BJ (cell line): ENCODE measurements around the gene C9orf72. TPM values are rescaled to one million over a fixed set of nuclear protein-coding genes. Genes with fewer than 3 reads are reported as not detected.

ENCODE experiments used
- CTCF ChIA-PET: fragments of 350-600 bp; formaldehyde crosslinking; extraction: SDS; loops from one replicate; lab custom pipeline; 2021; ENCODE audit warnings: antibody characterized with exemption, inconsistent platforms; lab: Yijun Ruan, JAX
- POLR2A ChIA-PET: fragments of 300-600 bp; sonication (Branson Sonifier 250); formaldehyde crosslinking; extraction: SDS; loops from one replicate; lab custom pipeline; 2021; ENCODE audit warnings: antibody characterized with exemption; lab: Charles Lee
- DNase-seq: peaks from one replicate; pipeline ENCODE4 v3.0.0-alpha.2; 2011; ENCODE audit warnings: low read depth
- H3K27me3 ChIP-seq: 2 replicates; pipeline ENCODE4 v1.6.0; 2011; ENCODE audit warnings: low read length; ENCODE audit not compliant: control insufficient read depth, insufficient read depth
- H3K36me3 ChIP-seq: 2 replicates; pipeline ENCODE4 v1.5.1; 2011; ENCODE audit warnings: low read length; ENCODE audit not compliant: control insufficient read depth, insufficient read depth
- H3K4me3 ChIP-seq: 2 replicates; pipeline ENCODE4 v1.5.1; 2011; ENCODE audit warnings: low read depth, mild to moderate bottlenecking, control low read depth, low read length
- polyA plus RNA-seq: library from polyadenylated mRNA; depleted of rRNA; stranded (reverse); fragments of >200 nt; gene quantifications from 2 replicates; pipeline ENCODE4 v1.2.3, GENCODE V29; 2011
- TF ChIP-seq, protein P1 (sequence below): IDR thresholded peaks from 2 replicates; pipeline ENCODE4 v1.5.1; 2011; ENCODE audit warnings: low read depth, mild to moderate bottlenecking, control low read depth, inconsistent platforms, low read length, moderate library complexity; ENCODE audit not compliant: insufficient read depth

The C9orf72 gene
- polyA plus RNA-seq, 1 experiment = 1.3 TPM

DNA sequence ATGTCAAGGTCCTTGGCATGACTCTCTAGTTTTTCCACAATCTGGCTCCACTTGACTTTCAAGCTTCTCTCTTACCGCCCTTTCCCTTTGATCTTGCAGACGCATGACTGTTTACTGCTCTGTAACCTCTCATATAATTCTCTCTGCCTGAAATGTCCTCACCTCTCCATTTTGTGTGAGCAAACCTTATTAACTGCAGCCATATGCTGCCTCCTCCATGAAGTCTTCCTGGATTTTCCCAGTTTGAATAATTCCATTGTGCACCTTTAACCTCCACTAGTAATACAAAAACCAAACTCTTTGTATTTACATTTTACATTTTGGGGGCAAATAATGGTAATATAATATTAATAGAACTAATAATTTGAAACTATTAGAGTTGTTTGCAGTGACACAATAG is 9.5 kb upstream of the C9orf72 start:
- Histone ChIP-seq H3K4me3 (no peak overlapping the region), H3K36me3 (no peaks in the 10 kb centered on the region), H3K27me3 (no peaks in the 10 kb centered on the region)
- ChIA-PET POLR2A (no interaction called here), CTCF (interaction anchor here (0.6 to 0.7 kb wide), 2 partner anchors 107 to 215 kb away, joined by 3 read pairs; no protein-coding TSS in a partner anchor)
- no peak for DNase-seq
- TF ChIP-seq, protein P1, sequence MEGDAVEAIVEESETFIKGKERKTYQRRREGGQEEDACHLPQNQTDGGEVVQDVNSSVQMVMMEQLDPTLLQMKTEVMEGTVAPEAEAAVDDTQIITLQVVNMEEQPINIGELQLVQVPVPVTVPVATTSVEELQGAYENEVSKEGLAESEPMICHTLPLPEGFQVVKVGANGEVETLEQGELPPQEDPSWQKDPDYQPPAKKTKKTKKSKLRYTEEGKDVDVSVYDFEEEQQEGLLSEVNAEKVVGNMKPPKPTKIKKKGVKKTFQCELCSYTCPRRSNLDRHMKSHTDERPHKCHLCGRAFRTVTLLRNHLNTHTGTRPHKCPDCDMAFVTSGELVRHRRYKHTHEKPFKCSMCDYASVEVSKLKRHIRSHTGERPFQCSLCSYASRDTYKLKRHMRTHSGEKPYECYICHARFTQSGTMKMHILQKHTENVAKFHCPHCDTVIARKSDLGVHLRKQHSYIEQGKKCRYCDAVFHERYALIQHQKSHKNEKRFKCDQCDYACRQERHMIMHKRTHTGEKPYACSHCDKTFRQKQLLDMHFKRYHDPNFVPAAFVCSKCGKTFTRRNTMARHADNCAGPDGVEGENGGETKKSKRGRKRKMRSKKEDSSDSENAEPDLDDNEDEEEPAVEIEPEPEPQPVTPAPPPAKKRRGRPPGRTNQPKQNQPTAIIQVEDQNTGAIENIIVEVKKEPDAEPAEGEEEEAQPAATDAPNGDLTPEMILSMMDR = no peak

GRCh38 chr9:27581826-27582225 is 8.5 kb upstream of the C9orf72 start:
- H3K4me3 ChIP-seq = no peak overlapping the region
- H3K27me3 ChIP-seq = no peaks in the 10 kb centered on the region
- ChIA-PET CTCF (interaction anchor here (0.7 kb wide), 1 partner anchor 11 kb away, joined by 3 read pairs; no protein-coding TSS in a partner anchor), POLR2A (no interaction called here)
- TF ChIP-seq, protein P1 = no peak
- no peaks in the 10 kb centered on the region for H3K36me3 ChIP-seq
- DNase-seq = no peak

GRCh38 chr9:27573634-27574590 is 631 bp upstream of the C9orf72 start:
- H3K27me3 ChIP-seq = no peaks in the 10 kb centered on the region
- H3K36me3 ChIP-seq = no peaks in the 10 kb centered on the region
- ChIA-PET POLR2A (interaction anchor here (0.6 to 1.0 kb wide), 2 partner anchors 19 to 25 kb away, joined by 3 to 4 read pairs; no protein-coding TSS in a partner anchor), CTCF (no interaction called here)
- peak overlapping the region; percentile 52 for H3K4me3 ChIP-seq
- DNase-seq = peak; percentile 85
- TF ChIP-seq, protein P1 = no peak

DNA sequence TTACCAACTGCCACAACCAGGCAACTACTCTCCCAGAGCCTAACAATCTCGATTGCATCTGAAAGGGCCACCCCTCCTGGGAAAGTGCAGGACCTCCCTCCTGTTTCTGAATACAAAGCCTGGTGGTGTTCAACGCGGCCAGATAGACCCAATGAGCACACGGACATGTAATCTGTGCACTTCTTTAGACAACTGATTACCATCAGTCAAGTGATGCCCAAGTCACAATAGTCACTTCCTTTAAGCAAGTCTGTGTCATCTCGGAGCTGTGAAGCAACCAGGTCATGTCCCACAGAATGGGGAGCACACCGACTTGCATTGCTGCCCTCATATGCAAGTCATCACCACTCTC is 739 bp downstream of the C9orf72 start:
- no peak for DNase-seq
- Histone ChIP-seq H3K4me3 (peak overlapping the region; percentile 52), H3K36me3 (no peaks in the 10 kb centered on the region), H3K27me3 (no peaks in the 10 kb centered on the region)
- ChIA-PET POLR2A (no interaction called here), CTCF (interaction anchor here (0.6 kb wide), 1 partner anchor 472 kb away, joined by 4 read pairs; no protein-coding TSS in a partner anchor)
- TF ChIP-seq, protein P1 = no peak

DNA sequence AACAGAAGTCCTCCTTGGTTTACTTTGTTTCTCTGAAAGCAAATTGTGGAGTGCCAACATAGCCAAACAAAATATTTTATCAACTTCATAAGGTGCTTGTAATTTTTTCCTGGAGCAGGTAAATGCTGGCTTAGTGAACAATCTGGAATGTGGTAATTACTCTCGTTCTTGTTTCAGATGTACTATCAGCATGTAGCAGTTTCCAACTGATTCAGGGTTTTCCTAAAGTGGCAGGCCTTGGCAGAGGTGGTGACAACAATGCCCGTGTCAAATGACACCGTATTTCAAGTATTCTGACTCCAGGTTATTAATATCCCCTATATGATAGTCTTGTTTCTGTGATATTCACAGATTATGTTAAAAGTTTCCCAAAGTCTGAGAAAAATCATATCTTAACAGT is 1.2 kb downstream of the C9orf72 start:
- TF ChIP-seq, protein P1 = no peak

More for the DNA sequence above, 1.2 kb downstream of the C9orf72 start:
- Histone ChIP-seq H3K27me3 (no peaks in the 10 kb centered on the region), H3K4me3 (no peak overlapping the region), H3K36me3 (no peaks in the 10 kb centered on the region)
- POLR2A ChIA-PET = no interaction called here
- DNase-seq = no peak
- CTCF ChIA-PET = no interaction called here
